Thoracic aorta (tissue), 2 donors: ENCODE results near the gene TRIM6. TPM values are rescaled to one million over a fixed set of nuclear protein-coding genes. Genes with fewer than 3 reads are reported as not detected.
"Not testable (repeated sequence)": the region's sequence is repeated elsewhere in the genome, so short reads cannot be mapped to it uniquely, and the experiment has no call there.

ENCODE experiments used
- ATAC-seq: fragments of 150-250 bp; one replicate; pipeline ENCODE4 v1.8.0; 2017; ENCODE audit warnings: low read depth; ENCODE audit not compliant: insufficient number of reproducible peaks, low FRiP score
- DNase-seq: peaks from one replicate; pipeline ENCODE4 v3.0.0-alpha.2; 2020; ENCODE audit warnings: low spot score
- H3K27ac ChIP-seq, 2 donors: fragments of 200-600 bp; sonication (generic); 1 replicate in 1 of 2; 2 replicates in 1 of 2; pipeline ENCODE4 v1.5.1; 2016; ENCODE audit warnings: mild to moderate bottlenecking in 2 of 2, moderate library complexity in 2 of 2
- H3K27me3 ChIP-seq: fragments of 200-600 bp; sonication (generic); replicated peaks from 2 replicates; pipeline ENCODE4 v1.6.0; 2016; ENCODE audit warnings: mild to moderate bottlenecking; ENCODE audit not compliant: insufficient read depth
- H3K36me3 ChIP-seq: fragments of 200-600 bp; sonication (generic); one replicate; pipeline ENCODE4 v1.5.1; 2016
- H3K4me1 ChIP-seq, 2 donors: fragments of 200-600 bp; sonication (generic); 1 replicate in 1 of 2; 2 replicates in 1 of 2; pipeline versions ENCODE4 v1.5.1 to v1.6.0; 2016; ENCODE audit warnings: low read depth in 2 of 2, mild to moderate bottlenecking in 1 of 2; ENCODE audit not compliant: control insufficient read depth in 1 of 2
- H3K4me3 ChIP-seq: fragments of 200-600 bp; sonication (generic); 2 replicates; pipeline ENCODE4 v1.5.1; 2016; ENCODE audit warnings: mild to moderate bottlenecking
- H3K9me3 ChIP-seq: fragments of 200-600 bp; sonication (generic); 2 replicates; pipeline ENCODE4 v1.5.1; 2016
- CTCF ChIP-seq: fragments of 200-600 bp; sonication (generic); IDR thresholded peaks from one replicate; pipeline ENCODE4 v1.5.1; 2019; ENCODE audit warnings: antibody characterized with exemption
- total RNA-seq, 2 donors: library from RNA; depleted of rRNA; stranded (reverse); fragments of >200 nt; gene quantifications; one replicate each; pipeline versions ENCODE4 v1.1.0 to v1.2.3, GENCODE V29; 2016

Gene TRIM6
- total RNA-seq, 2 donors from 2014 or later: 3.0 to 6.5 TPM

GRCh38 chr11:5577101-5577500 lies 19.3 kb upstream of the TRIM6 start:
- ATAC-seq (no peak), DNase-seq (no peak)
- Histone ChIP-seq H3K9me3 (no peaks in the 10 kb centered on the region), H3K27me3 (no peaks in the 10 kb centered on the region), H3K36me3 (no peaks in the 10 kb centered on the region), H3K4me3 (no peak overlapping the region), H3K4me1 (no peaks in the 10 kb centered on the region), H3K27ac (no peak overlapping the region)
- no peak for TF ChIP-seq CTCF

GRCh38 chr11:5580577-5580976 lies 15.9 kb upstream of the TRIM6 start, which contains the start of gene OR52B6:
Gene OR52B6 (plus strand): TSS chr11:5580877. CDS start chr11:5580877, 0 bp downstream.
- ATAC-seq (no peak), DNase-seq (no peak)
- Histone ChIP-seq H3K9me3 (no peaks in the 10 kb centered on the region), H3K27me3 (no peaks in the 10 kb centered on the region), H3K4me3 (no peak within 1 kb of the TSS), H3K36me3 (no peaks in the 10 kb centered on the region), H3K4me1 (no peaks in the 10 kb centered on the region), H3K27ac (no peak within 1 kb of the TSS)
- no peak for TF ChIP-seq CTCF

GRCh38 chr11:5581014-5581413 lies 15.4 kb upstream of the TRIM6 start:
- TF ChIP-seq CTCF: no peak
- no peak for ATAC-seq
- no peaks in the 10 kb centered on the region for H3K4me1 ChIP-seq
- no peaks in the 10 kb centered on the region for H3K36me3 ChIP-seq
- H3K4me3 ChIP-seq: no peak overlapping the region
- DNase-seq: no peak
- no peak overlapping the region for H3K27ac ChIP-seq
- H3K27me3 ChIP-seq: no peaks in the 10 kb centered on the region
- H3K9me3 ChIP-seq: no peaks in the 10 kb centered on the region

GRCh38 chr11:5584458-5584857 lies 12.0 kb upstream of the TRIM6 start:
- not testable (repeated sequence) for DNase-seq, H3K36me3 ChIP-seq, H3K4me1 ChIP-seq, ATAC-seq, H3K27me3 ChIP-seq, H3K9me3 ChIP-seq, H3K27ac ChIP-seq, H3K4me3 ChIP-seq

GRCh38 chr11:5589906-5590305 lies 6.5 kb upstream of the TRIM6 start:
- not testable (repeated sequence) for ATAC-seq, H3K4me1 ChIP-seq, H3K27ac ChIP-seq, H3K9me3 ChIP-seq, DNase-seq, H3K36me3 ChIP-seq, H3K27me3 ChIP-seq, H3K4me3 ChIP-seq

- Histone ChIP-seq H3K36me3 (no peaks in the 10 kb centered on the region), H3K4me3 (no peak overlapping the region), H3K27me3 (no peaks in the 10 kb centered on the region), H3K4me1 (peaks cover 0 to 4% of the 10 kb centered on the region in 2 donors), H3K9me3 (no peaks in the 10 kb centered on the region), H3K27ac (no peak overlapping the region)
- no peak for TF ChIP-seq CTCF
- ATAC-seq: no peak
- no peak for DNase-seq
Measured at GRCh38 chr11:5591613-5592012, 4.8 kb upstream of the TRIM6 start.
